Vagina (tissue), 2 donors: ENCODE measurements around the gene MPP2. TPM values are rescaled to one million over a fixed set of nuclear protein-coding genes. Genes with fewer than 3 reads are reported as not detected.

Experiments
- DNase-seq, 2 donors: peaks; one replicate each; pipeline ENCODE4 v3.0.0-alpha.2; 2017; ENCODE audit errors: extremely low spot score in 2 of 2
- H3K27ac ChIP-seq: fragments of 200-600 bp; sonication (generic); one replicate; pipeline ENCODE4 v1.5.1; 2019
- H3K27me3 ChIP-seq: fragments of 200-600 bp; sonication (generic); one replicate; pipeline ENCODE4 v1.5.1; 2019
- H3K36me3 ChIP-seq, 2 donors: fragments of 200-600 bp; sonication (generic); one replicate each; pipeline ENCODE4 v1.5.1; 2017 to 2019
- H3K4me1 ChIP-seq: fragments of 200-600 bp; sonication (generic); one replicate; pipeline ENCODE4 v1.5.1; 2019
- H3K4me3 ChIP-seq, 2 donors: fragments of 200-600 bp; sonication (generic); 1 replicate in 1 of 2; 2 replicates in 1 of 2; pipeline ENCODE4 v1.5.1; 2016 to 2019
- H3K9me3 ChIP-seq: fragments of 200-600 bp; sonication (generic); one replicate; pipeline ENCODE4 v1.5.1; 2019
- CTCF ChIP-seq, 3 experiments: fragments of 450-650 bp in 2 of 3; fragments of 200-600 bp in 1 of 3; sonication (generic) in 1 of 3; IDR thresholded peaks; one replicate each; pipeline ENCODE4 v1.5.1; 2017 to 2019; ENCODE audit warnings: antibody characterized with exemption in 3 of 3, mild to moderate bottlenecking in 2 of 3, moderate library complexity in 2 of 3
- POLR2A ChIP-seq, 2 donors: fragments of 450-650 bp; IDR thresholded peaks; one replicate each; pipeline ENCODE4 v1.6.1; 2017; ENCODE audit warnings: antibody characterized with exemption in 2 of 2, mild to moderate bottlenecking in 2 of 2, moderate library complexity in 2 of 2
- POLR2AphosphoS5 ChIP-seq, 2 donors: sonication (generic); formaldehyde crosslinking; IDR thresholded peaks; one replicate each; pipeline ENCODE4 v1.9.0; 2017; ENCODE audit warnings: antibody characterized with exemption in 2 of 2, mild to moderate bottlenecking in 2 of 2, low read depth in 1 of 2; ENCODE audit not compliant: insufficient read depth in 1 of 2
- intact Hi-C: fragments of 100-400 bp; cut with DNase I; formaldehyde crosslinking; loops from one replicate; pipeline ENCODE4 v1.15.1; 2023
- total RNA-seq: library from RNA; depleted of rRNA; stranded (reverse); fragments of >200 nt; gene quantifications from one replicate; pipeline ENCODE4 v1.2.3, GENCODE V29; 2016

The MPP2 gene
- total RNA-seq, 1 donor from 2014 or later, result 7.6 TPM

- no peak for TF ChIP-seq POLR2AphosphoS5 (IDR thresholded peaks at IDR 0.05; ENCODE audit: insufficient read depth in 1 of 2, low read depth in 1 of 2)
- Histone ChIP-seq H3K27me3 (peaks cover 4% of the 10 kb centered on the region), H3K4me3 (no peak overlapping the region), H3K9me3 (no peaks in the 10 kb centered on the region), H3K36me3 (no peaks in the 10 kb centered on the region), H3K4me1 (peaks cover 10% of the 10 kb centered on the region), H3K27ac (no peak overlapping the region)
- no peak for DNase-seq
- intact Hi-C loops, result no loop called here
Observed at GRCh38 chr17:43952351-43952723, 45.0 kb upstream of the MPP2 start.

GRCh38 chr17:43951750-43952149, 44.4 kb upstream of the MPP2 start:
- Histone ChIP-seq H3K27me3 (peaks cover 4% of the 10 kb centered on the region), H3K27ac (no peak overlapping the region), H3K9me3 (no peaks in the 10 kb centered on the region), H3K36me3 (no peaks in the 10 kb centered on the region), H3K4me3 (no peak overlapping the region), H3K4me1 (peaks cover 10% of the 10 kb centered on the region)
- DNase-seq, result no peak
- TF ChIP-seq CTCF (IDR thresholded peaks at IDR 0.05) (no peak), POLR2A (IDR thresholded peaks at IDR 0.05) (no peak), POLR2AphosphoS5 (IDR thresholded peaks at IDR 0.05; ENCODE audit: insufficient read depth in 1 of 2, low read depth in 1 of 2) (no peak)
- intact Hi-C loops, result no loop called here

GRCh38 chr17:43950554-43950953, 43.2 kb upstream of the MPP2 start:
- intact Hi-C loops, result no loop called here
- H3K4me3 ChIP-seq, result no peak overlapping the region
- TF ChIP-seq POLR2A (IDR thresholded peaks at IDR 0.05) (no peak), POLR2AphosphoS5 (IDR thresholded peaks at IDR 0.05; ENCODE audit: insufficient read depth in 1 of 2, low read depth in 1 of 2) (no peak), CTCF (IDR thresholded peaks at IDR 0.05) (no peak)
- H3K9me3 ChIP-seq, result no peaks in the 10 kb centered on the region
- peaks cover 10% of the 10 kb centered on the region for H3K4me1 ChIP-seq
- no peaks in the 10 kb centered on the region for H3K36me3 ChIP-seq
- peaks cover 4% of the 10 kb centered on the region for H3K27me3 ChIP-seq
- DNase-seq, result no peak
- H3K27ac ChIP-seq, result no peak overlapping the region

- H3K4me1 ChIP-seq, result peaks cover 10% of the 10 kb centered on the region
- H3K9me3 ChIP-seq, result no peaks in the 10 kb centered on the region
- no peak overlapping the region for H3K4me3 ChIP-seq
- H3K36me3 ChIP-seq, result no peaks in the 10 kb centered on the region
- peaks cover 4% of the 10 kb centered on the region for H3K27me3 ChIP-seq
- no peak for DNase-seq
- H3K27ac ChIP-seq, result no peak overlapping the region
- intact Hi-C loops, result loop anchor here (10.0 kb wide), 1 partner anchor 215 kb away; no protein-coding TSS in a partner anchor
- no peak for TF ChIP-seq POLR2A (IDR thresholded peaks at IDR 0.05)
- no peak for TF ChIP-seq POLR2AphosphoS5 (IDR thresholded peaks at IDR 0.05; ENCODE audit: insufficient read depth in 1 of 2, low read depth in 1 of 2)
- no peak for TF ChIP-seq CTCF (IDR thresholded peaks at IDR 0.05)
Observed at GRCh38 chr17:43949781-43950180, 42.4 kb upstream of the MPP2 start.

- Histone ChIP-seq H3K4me3 (no peak overlapping the region), H3K9me3 (no peaks in the 10 kb centered on the region), H3K27me3 (peaks cover 4% of the 10 kb centered on the region), H3K27ac (no peak overlapping the region), H3K4me1 (no peaks in the 10 kb centered on the region), H3K36me3 (no peaks in the 10 kb centered on the region)
- DNase-seq, result no peak
- TF ChIP-seq POLR2A (IDR thresholded peaks at IDR 0.05), result no peak
- no peak for TF ChIP-seq POLR2AphosphoS5 (IDR thresholded peaks at IDR 0.05; ENCODE audit: insufficient read depth in 1 of 2, low read depth in 1 of 2)
- TF ChIP-seq CTCF (IDR thresholded peaks at IDR 0.05), result no peak
- intact Hi-C loops, result loop anchor here (10.0 kb wide), 1 partner anchor 218 kb away; no protein-coding TSS in a partner anchor
Observed at GRCh38 chr17:43946781-43947180, 39.4 kb upstream of the MPP2 start.
